Upper lobe of right lung (tissue), 1 donor: ENCODE measurements around the gene CTNNBL1. TPM values are rescaled to one million over a fixed set of nuclear protein-coding genes. Genes with fewer than 3 reads are reported as not detected.
A peak's percentile ranks its signal among the peaks of the same experiment; 100 is the strongest.

Source experiments
- ATAC-seq: fragments of 200-7000 bp; cut with Tn5 transposase; one replicate; pipeline ENCODE4 v1.9.1; 2020; ENCODE audit warnings: mild to moderate bottlenecking, moderate library complexity
- DNase-seq: peaks from one replicate; pipeline ENCODE4 v3.0.0-alpha.2; 2020
- H3K27ac ChIP-seq: fragments of 200-600 bp; one replicate; pipeline ENCODE4 v1.8.0; 2022
- H3K27me3 ChIP-seq: fragments of 200-600 bp; one replicate; pipeline ENCODE4 v1.8.0; 2022; ENCODE audit warnings: mild to moderate bottlenecking
- H3K36me3 ChIP-seq: fragments of 200-600 bp; one replicate; pipeline ENCODE4 v1.8.0; 2022
- H3K4me1 ChIP-seq: fragments of 200-600 bp; one replicate; pipeline ENCODE4 v1.8.0; 2022
- H3K4me3 ChIP-seq: fragments of 200-600 bp; one replicate; pipeline ENCODE4 v1.8.0; 2022; ENCODE audit warnings: mild to moderate bottlenecking
- H3K9me3 ChIP-seq: fragments of 200-600 bp; one replicate; pipeline ENCODE4 v1.8.0; 2022
- intact Hi-C: fragments of 100-400 bp; cut with DNase I; formaldehyde crosslinking; loops from one replicate; pipeline ENCODE4 v1.11.0; 2022
- total RNA-seq: library from RNA; stranded (reverse); fragmentation: NEBNext Ultra II Directional; extraction: Animal tissue kit (Norgen Biotek cat#: 25700); gene quantifications from one replicate; pipeline ENCODE4 v1.2.1, GENCODE V29; 2021
- TF ChIP-seq, protein P1 (sequence below): fragments of 200-600 bp; IDR thresholded peaks from one replicate; pipeline ENCODE4 v1.8.0; 2022; ENCODE audit warnings: antibody characterized with exemption
- donor health status: DM: no; HTN: yes; CAD: no; lungs with severe emphysema.

The CTNNBL1 gene
- total RNA-seq, 1 donor from 2014 or later: 52.8 TPM

DNA sequence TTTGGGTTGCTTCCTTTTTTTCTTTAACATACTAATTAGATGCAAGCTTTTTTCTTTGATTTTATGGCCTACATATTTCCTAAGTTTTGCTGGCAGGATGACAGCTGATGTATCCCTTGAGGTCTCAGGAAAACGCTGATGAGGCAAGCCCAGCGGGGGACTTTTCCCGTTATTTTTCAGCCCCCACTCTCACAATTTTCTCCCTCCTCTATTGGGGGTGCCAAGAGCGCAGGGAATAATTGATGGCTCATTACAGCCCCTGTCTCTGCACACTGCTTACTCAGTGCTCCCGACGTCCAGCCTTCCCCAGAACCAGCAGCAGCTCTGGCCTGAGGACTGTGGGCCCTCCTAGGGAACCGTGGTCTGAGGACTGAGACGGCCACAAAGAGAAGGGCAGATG is 170.5 kb downstream of the CTNNBL1 start:
- H3K4me3 ChIP-seq: no peak overlapping the region
- H3K27me3 ChIP-seq: no peaks in the 10 kb centered on the region
- ATAC-seq (no peak), DNase-seq (no peak)
- H3K9me3 ChIP-seq: no peaks in the 10 kb centered on the region
- no peaks in the 10 kb centered on the region for H3K4me1 ChIP-seq
- H3K27ac ChIP-seq: no peak overlapping the region
- intact Hi-C loops: no loop called here
- H3K36me3 ChIP-seq: peaks cover 50% of the 10 kb centered on the region
- TF ChIP-seq, protein P1, sequence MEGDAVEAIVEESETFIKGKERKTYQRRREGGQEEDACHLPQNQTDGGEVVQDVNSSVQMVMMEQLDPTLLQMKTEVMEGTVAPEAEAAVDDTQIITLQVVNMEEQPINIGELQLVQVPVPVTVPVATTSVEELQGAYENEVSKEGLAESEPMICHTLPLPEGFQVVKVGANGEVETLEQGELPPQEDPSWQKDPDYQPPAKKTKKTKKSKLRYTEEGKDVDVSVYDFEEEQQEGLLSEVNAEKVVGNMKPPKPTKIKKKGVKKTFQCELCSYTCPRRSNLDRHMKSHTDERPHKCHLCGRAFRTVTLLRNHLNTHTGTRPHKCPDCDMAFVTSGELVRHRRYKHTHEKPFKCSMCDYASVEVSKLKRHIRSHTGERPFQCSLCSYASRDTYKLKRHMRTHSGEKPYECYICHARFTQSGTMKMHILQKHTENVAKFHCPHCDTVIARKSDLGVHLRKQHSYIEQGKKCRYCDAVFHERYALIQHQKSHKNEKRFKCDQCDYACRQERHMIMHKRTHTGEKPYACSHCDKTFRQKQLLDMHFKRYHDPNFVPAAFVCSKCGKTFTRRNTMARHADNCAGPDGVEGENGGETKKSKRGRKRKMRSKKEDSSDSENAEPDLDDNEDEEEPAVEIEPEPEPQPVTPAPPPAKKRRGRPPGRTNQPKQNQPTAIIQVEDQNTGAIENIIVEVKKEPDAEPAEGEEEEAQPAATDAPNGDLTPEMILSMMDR: no peak

- no peaks in the 10 kb centered on the region for H3K27me3 ChIP-seq
- H3K4me1 ChIP-seq: no peaks in the 10 kb centered on the region
- intact Hi-C loops: no loop called here
- TF ChIP-seq, protein P1: no peak
- H3K36me3 ChIP-seq: peaks cover 44% of the 10 kb centered on the region
- ATAC-seq (no peak), DNase-seq (peak; percentile 26)
- H3K27ac ChIP-seq: no peak overlapping the region
- no peaks in the 10 kb centered on the region for H3K9me3 ChIP-seq
- H3K4me3 ChIP-seq: no peak overlapping the region
These were observed 172.2 kb downstream of the CTNNBL1 start for GRCh38 chr20:37866051-37866450.

GRCh38 chr20:37867289-37868195 is 173.7 kb downstream of the CTNNBL1 start:
- peak; percentile 29 for DNase-seq

DNA sequence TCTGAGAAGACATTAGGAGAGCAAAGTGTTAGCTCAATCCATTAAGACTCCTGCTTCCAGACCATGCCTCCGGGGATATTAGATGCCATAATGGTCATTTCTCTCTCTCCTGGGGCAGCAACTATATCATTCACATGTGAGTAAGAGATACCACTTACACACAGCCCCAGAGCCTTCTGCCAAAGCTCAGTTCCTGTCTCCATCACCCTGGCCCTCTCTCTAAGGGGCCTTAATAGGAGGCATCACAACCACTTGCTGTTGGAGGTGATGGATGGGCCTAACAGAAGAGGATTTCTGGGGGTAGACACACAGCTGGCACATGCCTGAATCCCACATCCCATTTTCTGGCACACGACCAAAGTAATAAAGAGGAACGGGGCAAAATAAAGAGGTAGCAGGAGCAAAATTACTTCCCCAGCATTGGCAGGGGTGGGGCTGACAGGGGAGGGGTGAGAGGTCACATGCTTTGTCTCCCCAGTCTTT is 175.1 kb downstream of the CTNNBL1 start:
- no peak overlapping the region for H3K4me3 ChIP-seq
- intact Hi-C loops: no loop called here
- no peaks in the 10 kb centered on the region for H3K27me3 ChIP-seq
- peaks cover 40% of the 10 kb centered on the region for H3K36me3 ChIP-seq
- H3K9me3 ChIP-seq: no peaks in the 10 kb centered on the region
- H3K27ac ChIP-seq: no peak overlapping the region
- no peak for DNase-seq
- TF ChIP-seq, protein P1: no peak
- H3K4me1 ChIP-seq: no peaks in the 10 kb centered on the region
- no peak for ATAC-seq

More at GRCh38 chr20:37867289-37868195, 173.7 kb downstream of the CTNNBL1 start:
- H3K27me3 ChIP-seq: no peaks in the 10 kb centered on the region
- no peak overlapping the region for H3K27ac ChIP-seq
- TF ChIP-seq, protein P1: no peak
- peaks cover 40% of the 10 kb centered on the region for H3K36me3 ChIP-seq
- H3K9me3 ChIP-seq: no peaks in the 10 kb centered on the region
- no peak overlapping the region for H3K4me3 ChIP-seq
- intact Hi-C loops: no loop called here
- H3K4me1 ChIP-seq: no peaks in the 10 kb centered on the region
- no peak for ATAC-seq

DNA sequence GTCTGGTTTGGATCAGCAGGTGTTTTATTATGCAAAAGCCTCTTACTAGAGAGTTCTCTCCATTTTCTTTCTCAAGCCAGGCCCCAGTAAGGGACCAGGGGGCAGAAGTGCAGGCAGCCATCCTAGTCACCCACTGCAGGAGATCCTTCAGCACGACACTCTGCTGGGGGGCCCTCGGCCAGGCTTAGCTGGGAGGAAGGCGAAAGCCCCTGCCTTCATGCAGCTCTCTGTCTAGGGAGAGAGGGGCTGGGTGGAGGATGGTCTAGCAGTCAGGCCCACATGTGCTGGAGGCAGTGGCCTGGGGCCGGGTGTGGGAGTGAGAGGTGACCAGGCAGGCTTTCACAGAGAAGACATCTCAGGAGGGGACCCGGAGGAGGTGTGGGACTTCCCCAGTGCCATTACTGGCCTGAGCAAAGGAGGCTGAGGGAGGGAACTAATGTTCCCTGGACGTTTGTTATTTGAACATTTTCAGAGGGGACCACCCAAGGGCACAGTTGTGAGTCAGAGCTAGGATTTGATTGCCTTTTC is 175.6 kb downstream of the CTNNBL1 start:
- no peak for ATAC-seq
- H3K9me3 ChIP-seq: no peaks in the 10 kb centered on the region
- H3K4me1 ChIP-seq: no peaks in the 10 kb centered on the region
- TF ChIP-seq, protein P1: no peak
- H3K27ac ChIP-seq: no peak overlapping the region
- H3K4me3 ChIP-seq: no peak overlapping the region
- DNase-seq: peak; percentile 46
- peaks cover 42% of the 10 kb centered on the region for H3K36me3 ChIP-seq
- no peaks in the 10 kb centered on the region for H3K27me3 ChIP-seq
- intact Hi-C loops: no loop called here
